ENCODE data around the gene MKLN1.

MKLN1 gene

GRCh38 chr7:131371411-131371810 lies 43.7 kb downstream of the MKLN1 start:
- H3K36me3 Mint-ChIP-seq (ENCODE audit: insufficient read depth), result no peaks in the 10 kb centered on the region
- peak overlapping the region in 1 of 2 donors; percentile 44 for H3K27ac Mint-ChIP-seq
- ATAC-seq (replicated peaks), result no peak
- DNase-seq, result no peak
- H3K27me3 Mint-ChIP-seq, result no peaks in the 10 kb centered on the region
- peaks cover 24 to 55% of the 10 kb centered on the region in 2 donors for H3K4me1 Mint-ChIP-seq (ENCODE audit: low read depth in 2 of 2)
- H3K9me3 Mint-ChIP-seq, result no peaks in the 10 kb centered on the region
- peak overlapping the region in 1 of 2 donors; percentile 54 for H3K4me3 Mint-ChIP-seq

- Mint-ChIP-seq H3K36me3 (ENCODE audit: insufficient read depth) (no peaks in the 10 kb centered on the region), H3K4me3 (peak overlapping the region in 1 of 2 donors; percentile 4), H3K27me3 (no peaks in the 10 kb centered on the region), H3K27ac (peak overlapping the region in 1 of 2 donors; percentile 32), H3K4me1 (ENCODE audit: low read depth in 2 of 2) (peaks cover 23 to 52% of the 10 kb centered on the region in 2 donors), H3K9me3 (no peaks in the 10 kb centered on the region)
- DNase-seq, result no peak
- no peak for ATAC-seq (replicated peaks)
Observed at GRCh38 chr7:131372554-131372953, 44.9 kb downstream of the MKLN1 start.

- Mint-ChIP-seq H3K27me3 (no peaks in the 10 kb centered on the region), H3K9me3 (no peaks in the 10 kb centered on the region), H3K4me3 (no peak overlapping the region), H3K27ac (no peak overlapping the region), H3K4me1 (ENCODE audit: low read depth in 2 of 2) (peaks cover 18 to 42% of the 10 kb centered on the region in 2 donors), H3K36me3 (ENCODE audit: insufficient read depth) (peaks cover 4% of the 10 kb centered on the region)
- ATAC-seq (replicated peaks), result no peak
- no peak for DNase-seq
Observed at GRCh38 chr7:131374821-131375220, 47.1 kb downstream of the MKLN1 start.

GRCh38 chr7:131381069-131381838 lies 53.6 kb downstream of the MKLN1 start:
- no peaks in the 10 kb centered on the region for H3K9me3 Mint-ChIP-seq
- no peak for DNase-seq

DNA sequence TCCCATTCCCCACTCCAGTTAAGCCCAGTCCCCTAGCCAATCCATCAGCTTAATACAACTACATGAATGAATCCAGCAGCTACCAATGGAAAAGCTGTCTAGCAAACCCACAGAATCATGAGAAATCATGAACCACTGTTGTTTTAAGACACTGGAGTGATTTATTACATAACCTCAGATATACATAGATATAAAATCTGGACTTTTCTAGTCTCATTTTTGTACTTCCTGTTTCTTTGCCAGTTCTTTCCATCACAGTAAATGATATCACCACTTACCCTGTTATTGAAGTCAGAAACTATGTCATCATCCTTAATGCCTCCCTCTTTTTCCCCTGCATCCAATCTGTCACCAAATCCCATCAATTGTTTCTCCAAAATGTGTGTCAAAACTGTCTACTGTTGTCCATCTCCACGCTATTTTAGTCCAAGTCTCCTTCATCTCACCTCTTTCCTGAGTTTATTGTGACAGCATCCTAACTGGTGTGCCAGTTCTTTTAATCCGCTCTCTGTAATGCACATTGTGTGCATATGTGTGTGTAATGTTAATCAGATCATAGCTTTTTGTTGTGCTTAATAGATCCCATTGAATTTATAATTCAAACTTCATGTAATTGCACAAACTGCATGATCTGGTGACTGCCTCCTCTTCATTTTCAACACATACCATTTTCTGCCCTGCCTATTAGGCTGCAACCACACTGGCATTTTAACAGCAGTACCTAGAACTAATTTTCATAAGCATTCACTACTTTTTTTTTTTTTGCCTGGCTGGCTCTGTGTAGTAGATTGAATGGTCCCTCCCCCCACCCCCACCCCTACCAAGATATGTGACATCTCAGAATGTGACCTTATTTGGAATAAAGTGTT lies 56.0 kb downstream of the MKLN1 start:
- Mint-ChIP-seq H3K36me3 (ENCODE audit: insufficient read depth) (no peaks in the 10 kb centered on the region), H3K27ac (peak overlapping the region in 1 of 2 donors; percentile 0), H3K9me3 (no peaks in the 10 kb centered on the region), H3K4me3 (no peak overlapping the region), H3K4me1 (ENCODE audit: low read depth in 2 of 2) (peaks cover 13 to 44% of the 10 kb centered on the region in 2 donors), H3K27me3 (no peaks in the 10 kb centered on the region)
- no peak for ATAC-seq (replicated peaks)
- no peak for DNase-seq

More at GRCh38 chr7:131381069-131381838, 53.6 kb downstream of the MKLN1 start:
- ATAC-seq (replicated peaks), result no peak
- H3K36me3 Mint-ChIP-seq (ENCODE audit: insufficient read depth), result peaks cover 4% of the 10 kb centered on the region
- peaks cover 13 to 33% of the 10 kb centered on the region in 2 donors for H3K4me1 Mint-ChIP-seq (ENCODE audit: low read depth in 2 of 2)
- H3K4me3 Mint-ChIP-seq, result no peak overlapping the region
- no peaks in the 10 kb centered on the region for H3K27me3 Mint-ChIP-seq
- no peak overlapping the region for H3K27ac Mint-ChIP-seq

DNA sequence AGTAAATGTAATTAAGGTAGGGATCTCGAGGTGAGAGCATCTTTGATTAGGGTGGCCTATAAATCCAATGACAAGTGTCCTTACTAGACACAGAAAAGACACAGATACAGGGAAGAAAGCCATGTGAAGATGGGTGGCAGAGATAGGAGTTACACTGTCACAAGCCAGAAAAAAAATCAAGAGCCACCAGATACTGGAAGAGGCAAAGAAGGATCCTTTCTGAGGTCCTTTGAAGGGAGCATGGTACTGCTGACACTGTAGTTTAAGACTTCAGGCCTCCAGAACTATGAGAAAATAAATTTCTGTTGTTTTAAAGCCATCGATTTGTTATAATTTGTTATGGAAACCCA lies 56.6 kb downstream of the MKLN1 start:
- peaks cover 13 to 44% of the 10 kb centered on the region in 2 donors for H3K4me1 Mint-ChIP-seq (ENCODE audit: low read depth in 2 of 2)
- no peaks in the 10 kb centered on the region for H3K27me3 Mint-ChIP-seq
- H3K27ac Mint-ChIP-seq, result no peak overlapping the region
- no peak for ATAC-seq (replicated peaks)
- H3K4me3 Mint-ChIP-seq, result no peak overlapping the region
- DNase-seq, result no peak
- H3K36me3 Mint-ChIP-seq (ENCODE audit: insufficient read depth), result no peaks in the 10 kb centered on the region
- H3K9me3 Mint-ChIP-seq, result no peaks in the 10 kb centered on the region

GRCh38 chr7:131385039-131385605 lies 57.4 kb downstream of the MKLN1 start:
- H3K4me3 Mint-ChIP-seq, result no peak overlapping the region
- H3K4me1 Mint-ChIP-seq (ENCODE audit: low read depth in 2 of 2), result peaks cover 13 to 41% of the 10 kb centered on the region in 2 donors
- H3K27ac Mint-ChIP-seq, result no peak overlapping the region
- no peak for DNase-seq
- H3K27me3 Mint-ChIP-seq, result no peaks in the 10 kb centered on the region
- H3K36me3 Mint-ChIP-seq (ENCODE audit: insufficient read depth), result peaks cover 4% of the 10 kb centered on the region
- ATAC-seq (replicated peaks), result no peak
- no peaks in the 10 kb centered on the region for H3K9me3 Mint-ChIP-seq

- H3K36me3 Mint-ChIP-seq (ENCODE audit: insufficient read depth), result peaks cover 4% of the 10 kb centered on the region
- H3K9me3 Mint-ChIP-seq, result no peaks in the 10 kb centered on the region
- H3K27me3 Mint-ChIP-seq, result no peaks in the 10 kb centered on the region
- H3K4me3 Mint-ChIP-seq, result no peak overlapping the region
- H3K27ac Mint-ChIP-seq, result no peak overlapping the region
- ATAC-seq (replicated peaks) (no peak), DNase-seq (no peak)
- peaks cover 15 to 35% of the 10 kb centered on the region in 2 donors for H3K4me1 Mint-ChIP-seq (ENCODE audit: low read depth in 2 of 2)
Observed at GRCh38 chr7:131388126-131388525, 60.5 kb downstream of the MKLN1 start.

GRCh38 chr7:131390275-131390674 lies 62.6 kb downstream of the MKLN1 start:
- H3K9me3 Mint-ChIP-seq, result no peaks in the 10 kb centered on the region
- no peak for DNase-seq
- H3K27me3 Mint-ChIP-seq, result no peaks in the 10 kb centered on the region
- H3K27ac Mint-ChIP-seq, result no peak overlapping the region
- H3K36me3 Mint-ChIP-seq (ENCODE audit: insufficient read depth), result peaks cover 9% of the 10 kb centered on the region
- H3K4me1 Mint-ChIP-seq (ENCODE audit: low read depth in 2 of 2), result peaks cover 7 to 22% of the 10 kb centered on the region in 2 donors
- no peak for ATAC-seq (replicated peaks)
- no peak overlapping the region for H3K4me3 Mint-ChIP-seq

- no peaks in the 10 kb centered on the region for H3K9me3 Mint-ChIP-seq
Observed at GRCh38 chr7:131391145-131391544, 63.5 kb downstream of the MKLN1 start.

GRCh38 chr7:131400681-131401176 lies 73.1 kb downstream of the MKLN1 start:
- Mint-ChIP-seq H3K36me3 (ENCODE audit: insufficient read depth) (peaks cover 4% of the 10 kb centered on the region), H3K4me3 (no peak overlapping the region), H3K27ac (no peak overlapping the region), H3K9me3 (no peaks in the 10 kb centered on the region), H3K4me1 (ENCODE audit: low read depth in 2 of 2) (peaks cover 13 to 32% of the 10 kb centered on the region in 2 donors), H3K27me3 (no peaks in the 10 kb centered on the region)
- DNase-seq (no peak), ATAC-seq (replicated peaks) (no peak)

More at GRCh38 chr7:131391145-131391544, 63.5 kb downstream of the MKLN1 start:
- Mint-ChIP-seq H3K27ac (no peak overlapping the region), H3K27me3 (no peaks in the 10 kb centered on the region), H3K4me1 (ENCODE audit: low read depth in 2 of 2) (peaks cover 5 to 22% of the 10 kb centered on the region in 2 donors), H3K36me3 (ENCODE audit: insufficient read depth) (peaks cover 9% of the 10 kb centered on the region), H3K4me3 (no peak overlapping the region)
- ATAC-seq (replicated peaks) (no peak), DNase-seq (no peak)

GRCh38 chr7:131401194-131401593 lies 73.5 kb downstream of the MKLN1 start:
- H3K9me3 Mint-ChIP-seq, result no peaks in the 10 kb centered on the region
- DNase-seq, result no peak
- H3K27me3 Mint-ChIP-seq, result no peaks in the 10 kb centered on the region
- H3K27ac Mint-ChIP-seq, result peak overlapping the region; percentile 26 to 57
- peaks cover 4% of the 10 kb centered on the region for H3K36me3 Mint-ChIP-seq (ENCODE audit: insufficient read depth)
- ATAC-seq (replicated peaks), result no peak
- peaks cover 13 to 32% of the 10 kb centered on the region in 2 donors for H3K4me1 Mint-ChIP-seq (ENCODE audit: low read depth in 2 of 2)
- H3K4me3 Mint-ChIP-seq, result no peak overlapping the region

DNA sequence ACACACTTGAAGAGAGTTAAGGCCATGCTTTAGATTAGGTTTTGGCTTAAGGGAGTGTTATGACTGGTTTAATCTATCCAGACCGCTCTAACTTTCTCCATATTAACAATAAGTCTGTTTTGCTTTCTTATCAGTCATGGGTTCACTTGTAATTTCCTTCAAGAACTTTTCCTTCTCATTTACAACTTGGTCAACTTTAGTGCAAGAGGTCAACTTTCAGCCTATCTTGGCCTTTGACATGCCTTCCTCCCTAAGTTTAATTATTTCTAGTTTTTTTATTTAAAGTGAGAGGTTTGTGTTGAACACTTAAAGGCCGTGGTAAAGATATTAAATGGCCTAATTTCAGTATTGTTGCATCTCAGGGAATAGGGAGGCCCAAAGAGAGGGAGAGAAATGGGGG lies 75.6 kb downstream of the MKLN1 start:
- Mint-ChIP-seq H3K9me3 (no peaks in the 10 kb centered on the region), H3K36me3 (ENCODE audit: insufficient read depth) (peaks cover 4% of the 10 kb centered on the region), H3K27me3 (no peaks in the 10 kb centered on the region), H3K4me1 (ENCODE audit: low read depth in 2 of 2) (peaks cover 13 to 46% of the 10 kb centered on the region in 2 donors), H3K27ac (no peak overlapping the region), H3K4me3 (no peak overlapping the region)
- no peak for DNase-seq
- ATAC-seq (replicated peaks), result no peak

Data from effector memory CD8-positive, alpha-beta T cell (primary cell).